ENCODE results near the gene GBGT1.

GBGT1 gene

GRCh38 chr9:133144142-133144903 is 19.4 kb downstream of the GBGT1 start:
- TF ChIP-seq POLR2AphosphoS5 (IDR thresholded peaks at IDR 0.05; ENCODE audit: low read depth, low read length) (no peak), SIN3A (IDR thresholded peaks at IDR 0.05; ENCODE audit: borderline replicate concordance, insufficient read depth, low read length) (0 out of 2 replicates have a peak, but pooled peaks have one; percentile 49)

DNA sequence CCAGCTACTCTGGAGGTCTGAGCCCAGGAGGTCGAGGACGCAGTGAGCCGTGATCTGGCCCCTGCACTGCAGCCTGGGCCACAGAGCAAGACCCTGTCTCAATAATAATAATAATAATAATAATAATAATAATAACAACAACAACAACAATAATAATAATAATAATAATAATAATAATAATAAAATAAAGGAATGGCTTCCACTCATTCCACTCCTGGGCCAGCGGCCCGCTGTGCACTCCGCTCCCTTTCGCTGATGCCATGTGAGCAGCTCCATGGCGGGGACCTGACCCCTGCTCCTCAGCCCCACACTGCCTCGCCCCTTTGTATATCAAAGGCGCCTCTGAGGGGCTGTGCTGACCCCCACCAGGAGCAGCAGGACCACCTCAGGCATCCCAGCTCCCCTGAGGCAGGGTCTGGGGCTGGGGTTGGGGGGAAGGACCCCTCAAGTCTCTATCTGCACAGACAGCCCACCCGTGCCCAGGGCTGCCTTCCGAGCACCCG is 20.0 kb downstream of the GBGT1 start:
- TF ChIP-seq FOXP2 (optimal IDR thresholded peaks at IDR 0.05; ENCODE audit: borderline replicate concordance, extremely low read depth, extremely low read length, insufficient read depth) (no peak), TAF1 (IDR thresholded peaks at IDR 0.05; ENCODE audit: borderline replicate concordance, insufficient read depth, low read length) (no peak), REST (IDR thresholded peaks at IDR 0.05; ENCODE audit: insufficient read depth in 1 of 2, low read depth in 2 of 2, low read length in 2 of 2) (no peak), POLR2AphosphoS5 (IDR thresholded peaks at IDR 0.05; ENCODE audit: low read depth, low read length) (no peak), SIN3A (IDR thresholded peaks at IDR 0.05; ENCODE audit: borderline replicate concordance, insufficient read depth, low read length) (no peak)

DNA sequence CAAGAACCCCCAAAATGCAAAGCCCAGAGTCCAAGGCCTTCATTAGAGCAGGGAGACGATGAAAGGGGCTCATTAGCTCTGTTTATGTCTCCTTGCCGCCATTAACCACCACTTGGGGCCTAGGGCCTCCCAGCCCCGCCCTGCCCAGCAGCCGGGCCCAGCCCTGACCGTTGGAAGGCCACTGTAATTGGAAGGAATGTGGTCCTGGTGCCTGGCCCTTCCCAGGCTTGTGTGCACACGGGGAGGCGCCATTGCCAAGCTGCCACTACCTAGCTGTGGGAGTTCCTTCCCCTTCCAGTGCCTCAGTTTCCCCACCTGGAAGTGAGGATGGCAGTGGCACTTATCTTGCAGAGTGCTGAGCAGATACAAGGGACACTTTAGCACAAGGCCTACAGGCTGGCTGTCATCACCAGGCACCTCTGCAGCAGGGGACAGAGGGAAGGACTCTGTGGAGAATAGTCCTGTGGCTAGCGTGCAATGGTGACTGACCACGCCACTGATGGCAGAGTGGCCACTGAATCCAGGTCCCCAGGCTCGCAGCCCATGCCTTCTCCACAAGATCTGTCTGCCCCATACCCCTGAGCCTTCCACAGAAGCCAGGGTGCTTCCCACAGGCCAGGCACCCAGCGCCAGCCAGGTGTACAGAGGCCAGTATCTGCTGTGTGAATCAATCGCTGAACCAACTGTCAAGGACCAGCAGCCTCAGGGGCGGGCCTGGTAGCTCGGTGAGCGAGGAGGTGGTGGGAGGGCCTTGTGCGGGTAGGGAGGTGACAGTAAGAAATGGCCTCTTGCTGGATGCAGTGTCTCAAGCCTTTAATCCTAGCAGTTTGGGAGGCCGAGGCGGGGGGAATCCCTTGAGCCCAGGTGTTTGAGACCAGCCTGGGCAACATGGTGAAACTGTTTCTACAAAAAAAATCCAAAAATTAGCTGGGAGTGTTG is 20.8 kb downstream of the GBGT1 start:
- no peak for TF ChIP-seq FOXP2 (optimal IDR thresholded peaks at IDR 0.05; ENCODE audit: borderline replicate concordance, extremely low read depth, extremely low read length, insufficient read depth)

DNA sequence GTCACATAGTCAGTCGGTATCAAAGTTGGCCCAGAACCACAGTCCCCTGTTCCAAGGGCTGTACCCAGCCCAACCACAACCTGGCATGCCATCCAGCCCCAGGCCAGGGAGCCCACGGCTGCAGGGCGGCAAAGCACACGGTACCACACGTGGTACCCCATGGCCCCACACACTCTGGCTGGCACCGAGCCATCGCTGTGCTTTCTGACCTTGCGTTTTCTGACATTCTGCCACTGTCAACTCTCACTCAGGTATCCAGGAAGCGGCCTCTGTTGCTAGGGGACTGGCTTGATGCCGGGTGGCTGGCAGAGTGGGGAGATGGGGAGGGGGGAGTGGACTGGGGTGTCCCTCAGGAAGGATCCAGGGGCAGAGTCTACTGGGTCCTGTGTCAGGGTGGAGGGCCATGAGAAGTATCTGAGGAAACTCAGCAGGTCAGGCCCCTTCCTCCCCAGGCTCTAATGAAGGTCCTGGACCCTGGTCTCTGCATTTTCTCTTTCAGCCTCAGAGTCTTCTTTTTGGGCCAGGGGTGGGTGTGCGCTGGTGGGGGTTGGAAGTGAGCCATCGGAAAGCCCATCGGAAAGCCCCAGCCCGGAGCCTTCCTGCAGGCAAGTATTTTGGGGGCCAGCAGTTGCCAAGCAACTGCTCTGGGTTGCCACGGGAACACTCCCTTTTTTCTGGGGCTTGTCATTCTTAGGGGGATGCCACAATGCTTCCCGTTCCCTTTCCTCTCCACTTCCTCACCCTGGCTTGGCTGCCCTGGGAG is 21.7 kb downstream of the GBGT1 start:
- TF ChIP-seq TAF1 (IDR thresholded peaks at IDR 0.05; ENCODE audit: borderline replicate concordance, insufficient read depth, low read length): no peak
- no peak for TF ChIP-seq REST (IDR thresholded peaks at IDR 0.05; ENCODE audit: insufficient read depth in 1 of 2, low read depth in 2 of 2, low read length in 2 of 2)
- no peak for TF ChIP-seq SIN3A (IDR thresholded peaks at IDR 0.05; ENCODE audit: borderline replicate concordance, insufficient read depth, low read length)
- TF ChIP-seq POLR2AphosphoS5 (IDR thresholded peaks at IDR 0.05; ENCODE audit: low read depth, low read length): no peak
- no peak for TF ChIP-seq FOXP2 (optimal IDR thresholded peaks at IDR 0.05; ENCODE audit: borderline replicate concordance, extremely low read depth, extremely low read length, insufficient read depth)

DNA sequence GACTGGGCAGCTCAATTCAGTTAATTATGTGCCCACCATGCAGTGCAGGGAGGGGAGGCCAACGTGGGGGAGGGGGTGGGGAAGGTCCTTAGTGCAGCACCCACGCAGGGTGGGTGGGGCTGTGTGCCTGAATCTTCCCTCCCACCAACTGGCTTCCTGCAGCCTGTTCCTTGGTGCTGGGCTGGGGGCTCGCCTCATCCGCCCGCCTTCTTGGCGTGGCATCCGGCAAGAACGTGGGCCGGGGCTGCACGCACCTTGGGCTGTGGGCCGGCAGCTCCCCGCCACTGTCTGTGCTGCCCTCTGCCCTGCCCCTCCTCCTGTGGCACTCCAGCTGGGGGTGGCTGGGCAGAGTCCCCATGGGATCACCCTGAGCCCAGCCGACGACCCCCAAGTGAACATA is 23.1 kb downstream of the GBGT1 start:
- no peak for TF ChIP-seq FOXP2 (optimal IDR thresholded peaks at IDR 0.05; ENCODE audit: borderline replicate concordance, extremely low read depth, extremely low read length, insufficient read depth)
- TF ChIP-seq SIN3A (IDR thresholded peaks at IDR 0.05; ENCODE audit: borderline replicate concordance, insufficient read depth, low read length): no peak
- no peak for TF ChIP-seq TAF1 (IDR thresholded peaks at IDR 0.05; ENCODE audit: borderline replicate concordance, insufficient read depth, low read length)
- no peak for TF ChIP-seq REST (IDR thresholded peaks at IDR 0.05; ENCODE audit: insufficient read depth in 1 of 2, low read depth in 2 of 2, low read length in 2 of 2)
- TF ChIP-seq POLR2AphosphoS5 (IDR thresholded peaks at IDR 0.05; ENCODE audit: low read depth, low read length): no peak
